ENCODE results near the gene WDR43.

The WDR43 gene

GRCh38 chr2:28894470-28895188 lies at the start of gene WDR43:
Gene WDR43, plus strand, starts transcription at chr2:28894667. Its CDS starts 32 bp downstream, at chr2:28894699.
- DNase-seq, result peak; percentile 99

- no peak for DNase-seq
Observed at GRCh38 chr2:28855193-28855592, 39.3 kb upstream of the WDR43 start.

- DNase-seq, result no peak
Observed at GRCh38 chr2:28855977-28856376, 38.5 kb upstream of the WDR43 start.

GRCh38 chr2:28868611-28869010 lies 25.9 kb upstream of the WDR43 start:
- no peak for DNase-seq

- no peak for DNase-seq
Observed at GRCh38 chr2:28869494-28870145, 24.8 kb upstream of the WDR43 start.

- peak; percentile 99 for DNase-seq
Observed at GRCh38 chr2:28870146-28870891, 24.1 kb upstream of the WDR43 start, which contains the start of gene TRMT61B. Gene TRMT61B, minus strand, starts transcription at chr2:28870309. Its CDS starts 32 bp downstream, at chr2:28870277.

GRCh38 chr2:28871620-28872019 lies 22.8 kb upstream of the WDR43 start:
- DNase-seq, result no peak

GRCh38 chr2:28880193-28880592 lies 14.3 kb upstream of the WDR43 start:
- no peak for DNase-seq

GRCh38 chr2:28893488-28893887 lies 979 bp upstream of the WDR43 start:
- DNase-seq, result no peak

- DNase-seq, result peak; percentile 60
Observed at GRCh38 chr2:28895189-28895893, 874 bp downstream of the WDR43 start.

- no peak for DNase-seq
Observed at GRCh38 chr2:28896906-28897305, 2.4 kb downstream of the WDR43 start.

- DNase-seq, result no peak
Observed at GRCh38 chr2:28898048-28898447, 3.6 kb downstream of the WDR43 start.

GRCh38 chr2:28901202-28901601 lies 6.7 kb downstream of the WDR43 start:
- no peak for DNase-seq

- DNase-seq, result no peak
Observed at GRCh38 chr2:28901841-28902240, 7.4 kb downstream of the WDR43 start.

GRCh38 chr2:28902584-28902983 lies 8.1 kb downstream of the WDR43 start:
- no peak for DNase-seq

- no peak for DNase-seq
Observed at GRCh38 chr2:28904295-28904694, 9.8 kb downstream of the WDR43 start.

- DNase-seq, result no peak
Observed at GRCh38 chr2:28904802-28905457, 10.5 kb downstream of the WDR43 start.

GRCh38 chr2:28905533-28905932 lies 11.1 kb downstream of the WDR43 start:
- DNase-seq, result no peak

GRCh38 chr2:28906376-28906775 lies 11.9 kb downstream of the WDR43 start:
- DNase-seq, result no peak

GRCh38 chr2:28906821-28907220 lies 12.4 kb downstream of the WDR43 start:
- DNase-seq, result no peak

- no peak for DNase-seq
Observed at GRCh38 chr2:28908172-28908571, 13.7 kb downstream of the WDR43 start.

- no peak for DNase-seq
Observed at GRCh38 chr2:28909655-28910353, 15.3 kb downstream of the WDR43 start.
